ENCODE measurements around the gene C15orf39.
A peak's percentile ranks its signal among the peaks of the same experiment; 100 is the strongest.

GRCh38 chr15:75185271-75186029 lies 16.2 kb upstream of the C15orf39 start:
- no peak for TF ChIP-seq CTCF (IDR thresholded peaks at IDR 0.05; ENCODE audit: insufficient read depth, low read length)
- TF ChIP-seq SPI1 (IDR thresholded peaks at IDR 0.05; ENCODE audit: borderline replicate concordance, low read depth): peak; percentile 25; the same call in 1 of the 2 replicates
- TF ChIP-seq REST (IDR thresholded peaks at IDR 0.05; ENCODE audit: insufficient replicate concordance, low read depth): no peak
- no peak for TF ChIP-seq POLR2AphosphoS5 (IDR thresholded peaks at IDR 0.05; ENCODE audit: low read depth)
- no peak for TF ChIP-seq GABPA (IDR thresholded peaks at IDR 0.05; ENCODE audit: low read depth)

Measured in HL-60 (cell line).